Raji (cell line): Measurements from ENCODE around the gene ERCC8.

ENCODE experiments used
- POLR2A ChIP-seq: IDR thresholded peaks from 2 replicates; pipeline ENCODE4 v1.6.1; 2011; ENCODE audit warnings: low read depth, low read length, control low read depth; ENCODE audit not compliant: insufficient read depth

ERCC8 gene

DNA sequence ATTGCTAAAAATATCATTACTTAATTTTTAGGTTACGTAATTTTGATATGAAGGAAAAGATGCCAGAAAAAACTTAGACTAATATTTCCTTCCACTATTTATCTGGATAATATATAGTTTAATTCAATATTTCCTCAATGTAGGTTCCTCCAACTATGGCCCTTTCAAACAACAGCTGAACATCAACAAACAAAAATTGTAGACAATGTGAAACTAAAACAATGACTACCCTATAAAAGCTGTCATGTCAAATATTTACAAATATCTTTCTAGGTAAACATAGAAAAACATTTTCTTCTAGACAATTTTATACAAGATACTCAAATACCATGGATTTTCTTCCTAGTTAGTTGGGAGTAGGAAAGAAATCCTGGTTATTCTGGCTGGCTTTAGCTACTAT lies 117.7 kb downstream of the ERCC8 start:
- no peak for TF ChIP-seq POLR2A

- TF ChIP-seq POLR2A, result no peak
Measured at GRCh38 chr5:60826653-60827052, 118.2 kb downstream of the ERCC8 start.
